PC-9 (cell line): ENCODE results near the gene ZSCAN10.

Experiments used
- EZH2 ChIP-seq: fragments of 200-600 bp; sonication (generic); IDR thresholded peaks from 2 replicates; pipeline ENCODE4 v1.8.0; 2017; ENCODE audit warnings: antibody characterized with exemption, low read depth
- TF ChIP-seq, protein P1 (sequence below): fragments of 200-600 bp; sonication (generic); conservative IDR thresholded peaks from 2 replicates; pipeline ENCODE4 v1.6.1; 2017; ENCODE audit warnings: mixed run types, antibody characterized with exemption, mild to moderate bottlenecking, moderate library complexity

- no peak for TF ChIP-seq EZH2
- TF ChIP-seq, protein P1, sequence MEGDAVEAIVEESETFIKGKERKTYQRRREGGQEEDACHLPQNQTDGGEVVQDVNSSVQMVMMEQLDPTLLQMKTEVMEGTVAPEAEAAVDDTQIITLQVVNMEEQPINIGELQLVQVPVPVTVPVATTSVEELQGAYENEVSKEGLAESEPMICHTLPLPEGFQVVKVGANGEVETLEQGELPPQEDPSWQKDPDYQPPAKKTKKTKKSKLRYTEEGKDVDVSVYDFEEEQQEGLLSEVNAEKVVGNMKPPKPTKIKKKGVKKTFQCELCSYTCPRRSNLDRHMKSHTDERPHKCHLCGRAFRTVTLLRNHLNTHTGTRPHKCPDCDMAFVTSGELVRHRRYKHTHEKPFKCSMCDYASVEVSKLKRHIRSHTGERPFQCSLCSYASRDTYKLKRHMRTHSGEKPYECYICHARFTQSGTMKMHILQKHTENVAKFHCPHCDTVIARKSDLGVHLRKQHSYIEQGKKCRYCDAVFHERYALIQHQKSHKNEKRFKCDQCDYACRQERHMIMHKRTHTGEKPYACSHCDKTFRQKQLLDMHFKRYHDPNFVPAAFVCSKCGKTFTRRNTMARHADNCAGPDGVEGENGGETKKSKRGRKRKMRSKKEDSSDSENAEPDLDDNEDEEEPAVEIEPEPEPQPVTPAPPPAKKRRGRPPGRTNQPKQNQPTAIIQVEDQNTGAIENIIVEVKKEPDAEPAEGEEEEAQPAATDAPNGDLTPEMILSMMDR, result no peak
Observed at GRCh38 chr16:3038896-3039295, 60.2 kb downstream of the ZSCAN10 start.
